Right kidney (tissue), 1 donor: ENCODE measurements around the gene FAM241B.

Experiments used
- DNase-seq: peaks from one replicate; pipeline ENCODE4 v3.0.0-alpha.2; 2016

FAM241B gene

GRCh38 chr10:69647819-69648218 is 17.8 kb downstream of the FAM241B start:
- no peak for DNase-seq

- no peak for DNase-seq
Observed at GRCh38 chr10:69648461-69648860, 18.4 kb downstream of the FAM241B start.

GRCh38 chr10:69649786-69650550 is 19.9 kb downstream of the FAM241B start:
- DNase-seq = peak; percentile 45

GRCh38 chr10:69650589-69651261 is 20.7 kb downstream of the FAM241B start:
- DNase-seq = no peak

GRCh38 chr10:69651362-69651761 is 21.3 kb downstream of the FAM241B start:
- no peak for DNase-seq

GRCh38 chr10:69652111-69652856 is 22.2 kb downstream of the FAM241B start:
- no peak for DNase-seq

- DNase-seq = no peak
Observed at GRCh38 chr10:69652857-69653199, 22.8 kb downstream of the FAM241B start.

GRCh38 chr10:69653561-69653960 is 23.5 kb downstream of the FAM241B start:
- DNase-seq = no peak

- peak; percentile 37 for DNase-seq
Observed at GRCh38 chr10:69655124-69655867, 25.2 kb downstream of the FAM241B start.

- DNase-seq = no peak
Observed at GRCh38 chr10:69655868-69656555, 26.0 kb downstream of the FAM241B start.

- no peak for DNase-seq
Observed at GRCh38 chr10:69656742-69657269, 26.8 kb downstream of the FAM241B start.

- no peak for DNase-seq
Observed at GRCh38 chr10:69657430-69657829, 27.4 kb downstream of the FAM241B start.

- no peak for DNase-seq
Observed at GRCh38 chr10:69657866-69658265, 27.8 kb downstream of the FAM241B start.

- DNase-seq = peak; percentile 67
Observed at GRCh38 chr10:69659241-69660038, 29.4 kb downstream of the FAM241B start.

GRCh38 chr10:69660296-69660695 is 30.2 kb downstream of the FAM241B start:
- no peak for DNase-seq

- no peak for DNase-seq
Observed at GRCh38 chr10:69661414-69662172, 31.5 kb downstream of the FAM241B start.

GRCh38 chr10:69662173-69662877 is 32.3 kb downstream of the FAM241B start:
- no peak for DNase-seq

- DNase-seq = no peak
Observed at GRCh38 chr10:69662901-69663300, 32.9 kb downstream of the FAM241B start.

GRCh38 chr10:69663369-69663947 is 33.4 kb downstream of the FAM241B start:
- DNase-seq = no peak
